Neural progenitor cell (in vitro differentiated cells): Measurements from ENCODE around the gene RCAN1. TPM values are rescaled to one million over a fixed set of nuclear protein-coding genes. Genes with fewer than 3 reads are reported as not detected.

Source experiments
- DNase-seq: peaks from one replicate; pipeline ENCODE4 v3.0.0-alpha.2; 2016; ENCODE audit warnings: low spot score
- H2AFZ ChIP-seq: fragments of 200-600 bp; sonication (generic); replicated peaks from 2 replicates; pipeline ENCODE4 v1.6.1; 2016; ENCODE audit warnings: antibody characterized with exemption
- H3F3A ChIP-seq: fragments of 200-600 bp; sonication (generic); 2 replicates; pipeline ENCODE4 v1.6.1; 2016; ENCODE audit warnings: antibody characterized with exemption, low read depth
- H3K27ac ChIP-seq: fragments of 200-600 bp; sonication (generic); 2 replicates; pipeline ENCODE4 v1.5.1; 2016; ENCODE audit warnings: mild to moderate bottlenecking
- H3K27me3 ChIP-seq: fragments of 200-600 bp; sonication (generic); 2 replicates; pipeline ENCODE4 v1.6.1; 2016; ENCODE audit warnings: mild to moderate bottlenecking, moderate library complexity
- H3K36me3 ChIP-seq: fragments of 200-600 bp; sonication (generic); 2 replicates; pipeline ENCODE4 v1.5.1; 2016
- H3K4me1 ChIP-seq: fragments of 200-600 bp; sonication (generic); 2 replicates; pipeline ENCODE4 v1.6.1; 2016; ENCODE audit warnings: mixed run types
- H3K4me2 ChIP-seq: fragments of 200-600 bp; sonication (generic); 2 replicates; pipeline ENCODE4 v1.6.1; 2016
- H3K4me3 ChIP-seq: fragments of 200-600 bp; sonication (generic); 2 replicates; pipeline ENCODE4 v1.5.1; 2016
- H3K79me2 ChIP-seq: fragments of 200-600 bp; sonication (generic); 2 replicates; pipeline ENCODE4 v1.6.1; 2016; ENCODE audit warnings: low read depth
- H3K9ac ChIP-seq: fragments of 200-600 bp; sonication (generic); 2 replicates; pipeline ENCODE4 v1.6.1; 2016
- H3K9me3 ChIP-seq: fragments of 200-600 bp; sonication (generic); 2 replicates; pipeline ENCODE4 v1.5.1; 2016; ENCODE audit warnings: low read depth
- H4K20me1 ChIP-seq: fragments of 200-600 bp; sonication (generic); 2 replicates; pipeline ENCODE4 v1.6.1; 2016; ENCODE audit warnings: low read depth
- H3K27ac Mint-ChIP-seq: 3 replicates; pipeline ENCODE4 v1.8.0; 2021; ENCODE audit warnings: mixed read lengths
- H3K27me3 Mint-ChIP-seq: 2 replicates; pipeline ENCODE4 v1.8.0; 2022; ENCODE audit warnings: low read depth, mild to moderate bottlenecking, inconsistent platforms, moderate library complexity, mixed read lengths; ENCODE audit not compliant: insufficient read depth
- H3K36me3 Mint-ChIP-seq: 3 replicates; pipeline ENCODE4 v1.8.0; 2021; ENCODE audit warnings: mixed read lengths
- H3K4me1 Mint-ChIP-seq: 3 replicates; pipeline ENCODE4 v1.8.0; 2021; ENCODE audit warnings: mixed read lengths
- H3K4me3 Mint-ChIP-seq: 3 replicates; pipeline ENCODE4 v1.8.0; 2021; ENCODE audit warnings: mild to moderate bottlenecking, moderate library complexity, mixed read lengths
- H3K9me3 Mint-ChIP-seq: 3 replicates; pipeline ENCODE4 v1.8.0; 2020; ENCODE audit warnings: mixed read lengths
- EZH2 ChIP-seq: fragments of 200-600 bp; sonication (generic); IDR thresholded peaks from 2 replicates; pipeline ENCODE4 v1.6.1; 2017; ENCODE audit warnings: antibody characterized with exemption, mild to moderate bottlenecking, moderate library complexity
- EZH2phosphoT487 ChIP-seq: fragments of 200-600 bp; sonication (generic); IDR thresholded peaks from 2 replicates; pipeline ENCODE4 v1.6.1; 2017; ENCODE audit warnings: antibody characterized with exemption
- total RNA-seq: library from RNA; depleted of rRNA; stranded (reverse); fragments of >200 nt; gene quantifications from 2 replicates; pipeline ENCODE4 v1.2.3, GENCODE V29; 2015; ENCODE audit warnings: low replicate concordance
- TF ChIP-seq, protein P1 (sequence below): fragments of 200-600 bp; sonication (generic); IDR thresholded peaks from 2 replicates; pipeline ENCODE4 v1.5.1; 2017; ENCODE audit warnings: antibody characterized with exemption, mild to moderate bottlenecking

RCAN1 gene
- total RNA-seq, 1 donor from 2014 or later, result 6.9 TPM

DNA sequence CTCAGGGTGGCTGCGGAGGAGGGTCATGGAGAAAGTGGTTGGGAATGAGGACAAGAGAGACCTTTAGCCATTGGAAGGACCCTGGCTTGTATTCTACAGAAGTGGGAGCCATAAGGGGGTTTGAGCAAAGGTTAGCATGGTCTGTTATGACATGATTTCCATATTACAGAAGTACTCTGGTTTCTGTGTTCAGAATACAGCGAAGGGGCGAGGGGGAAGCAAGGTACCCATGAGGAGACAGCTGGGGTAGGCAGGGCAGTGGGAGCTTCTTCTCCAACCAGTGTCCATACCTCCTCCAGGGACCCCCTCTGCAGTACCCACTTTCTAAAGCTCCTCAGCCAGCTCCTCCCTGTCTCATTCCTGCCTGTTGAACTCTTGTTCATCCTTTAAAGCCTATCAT, 81.0 kb downstream of the RCAN1 start:
- peaks cover 9% of the 10 kb centered on the region for H3K9me3 Mint-ChIP-seq
- H3K9me3 ChIP-seq, result no peaks in the 10 kb centered on the region
- H3K4me1 ChIP-seq, result peaks cover 13% of the 10 kb centered on the region
- H3K4me1 Mint-ChIP-seq, result peaks cover 10% of the 10 kb centered on the region
- peaks cover 2% of the 10 kb centered on the region for H3K36me3 Mint-ChIP-seq
- H3F3A ChIP-seq, result no peaks in the 10 kb centered on the region
- no peak overlapping the region for H3K9ac ChIP-seq
- TF ChIP-seq EZH2phosphoT487 (no peak), EZH2 (no peak)
- TF ChIP-seq, protein P1, sequence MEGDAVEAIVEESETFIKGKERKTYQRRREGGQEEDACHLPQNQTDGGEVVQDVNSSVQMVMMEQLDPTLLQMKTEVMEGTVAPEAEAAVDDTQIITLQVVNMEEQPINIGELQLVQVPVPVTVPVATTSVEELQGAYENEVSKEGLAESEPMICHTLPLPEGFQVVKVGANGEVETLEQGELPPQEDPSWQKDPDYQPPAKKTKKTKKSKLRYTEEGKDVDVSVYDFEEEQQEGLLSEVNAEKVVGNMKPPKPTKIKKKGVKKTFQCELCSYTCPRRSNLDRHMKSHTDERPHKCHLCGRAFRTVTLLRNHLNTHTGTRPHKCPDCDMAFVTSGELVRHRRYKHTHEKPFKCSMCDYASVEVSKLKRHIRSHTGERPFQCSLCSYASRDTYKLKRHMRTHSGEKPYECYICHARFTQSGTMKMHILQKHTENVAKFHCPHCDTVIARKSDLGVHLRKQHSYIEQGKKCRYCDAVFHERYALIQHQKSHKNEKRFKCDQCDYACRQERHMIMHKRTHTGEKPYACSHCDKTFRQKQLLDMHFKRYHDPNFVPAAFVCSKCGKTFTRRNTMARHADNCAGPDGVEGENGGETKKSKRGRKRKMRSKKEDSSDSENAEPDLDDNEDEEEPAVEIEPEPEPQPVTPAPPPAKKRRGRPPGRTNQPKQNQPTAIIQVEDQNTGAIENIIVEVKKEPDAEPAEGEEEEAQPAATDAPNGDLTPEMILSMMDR, result no peak
- no peak overlapping the region for H3K27ac ChIP-seq
- DNase-seq, result no peak
- H2AFZ ChIP-seq, result no peak overlapping the region
- no peak overlapping the region for H3K4me3 Mint-ChIP-seq
- H3K27me3 Mint-ChIP-seq, result no peaks in the 10 kb centered on the region
- no peaks in the 10 kb centered on the region for H3K27me3 ChIP-seq
- H3K79me2 ChIP-seq, result no peaks in the 10 kb centered on the region
- H3K36me3 ChIP-seq, result no peaks in the 10 kb centered on the region
- no peak overlapping the region for H3K4me3 ChIP-seq
- H3K27ac Mint-ChIP-seq, result no peak overlapping the region
- no peaks in the 10 kb centered on the region for H4K20me1 ChIP-seq
- H3K4me2 ChIP-seq, result no peak overlapping the region

- H3K27ac ChIP-seq, result no peak overlapping the region
- H3F3A ChIP-seq, result peaks cover 8% of the 10 kb centered on the region
- H4K20me1 ChIP-seq, result no peaks in the 10 kb centered on the region
- Mint-ChIP-seq H3K36me3 (peaks cover 2% of the 10 kb centered on the region), H3K27me3 (no peaks in the 10 kb centered on the region), H3K27ac (no peak overlapping the region), H3K9me3 (peaks cover 11% of the 10 kb centered on the region), H3K4me3 (no peak overlapping the region), H3K4me1 (peaks cover 14% of the 10 kb centered on the region)
- no peaks in the 10 kb centered on the region for H3K79me2 ChIP-seq
- no peak overlapping the region for H3K9ac ChIP-seq
- peaks cover 14% of the 10 kb centered on the region for H3K4me1 ChIP-seq
- H3K4me2 ChIP-seq, result no peak overlapping the region
- TF ChIP-seq EZH2phosphoT487, result no peak
- TF ChIP-seq, protein P1, result no peak
- TF ChIP-seq EZH2, result no peak
- H3K27me3 ChIP-seq, result no peaks in the 10 kb centered on the region
- H2AFZ ChIP-seq, result no peak overlapping the region
- DNase-seq, result no peak
- no peaks in the 10 kb centered on the region for H3K36me3 ChIP-seq
- no peak overlapping the region for H3K4me3 ChIP-seq
- H3K9me3 ChIP-seq, result no peaks in the 10 kb centered on the region
Observed at GRCh38 chr21:34531399-34531798, 83.5 kb downstream of the RCAN1 start.

DNA sequence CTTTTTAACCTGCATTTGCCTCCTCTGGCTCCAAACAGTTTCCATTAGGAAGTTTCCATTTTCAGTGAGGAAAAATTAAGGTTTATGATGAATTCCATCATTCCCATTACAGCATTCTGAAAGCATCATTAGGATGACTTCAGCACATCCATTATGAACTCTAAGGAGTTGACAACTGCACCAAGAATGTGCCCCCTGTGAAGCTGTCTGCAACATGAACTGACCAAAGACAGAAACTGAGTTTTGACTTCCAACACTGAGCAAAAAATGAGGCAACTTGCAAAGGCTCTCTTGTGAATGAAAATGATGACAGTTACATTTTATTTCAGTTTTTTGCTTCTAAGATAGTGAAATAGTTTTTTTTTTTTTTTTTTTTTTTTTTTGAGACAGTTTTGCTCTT, 84.7 kb downstream of the RCAN1 start:
- H3K27ac ChIP-seq, result no peak overlapping the region
- no peaks in the 10 kb centered on the region for H3K79me2 ChIP-seq
- Mint-ChIP-seq H3K36me3 (peaks cover 2% of the 10 kb centered on the region), H3K27ac (no peak overlapping the region), H3K9me3 (peaks cover 11% of the 10 kb centered on the region), H3K4me3 (no peak overlapping the region), H3K4me1 (peaks cover 21% of the 10 kb centered on the region), H3K27me3 (no peaks in the 10 kb centered on the region)
- peaks cover 7% of the 10 kb centered on the region for H3K27me3 ChIP-seq
- H3K9ac ChIP-seq, result no peak overlapping the region
- no peak overlapping the region for H3K4me3 ChIP-seq
- no peak for DNase-seq
- no peaks in the 10 kb centered on the region for H3K9me3 ChIP-seq
- no peak overlapping the region for H3K4me2 ChIP-seq
- no peak overlapping the region for H2AFZ ChIP-seq
- TF ChIP-seq EZH2, result no peak
- TF ChIP-seq, protein P1, result no peak
- no peak for TF ChIP-seq EZH2phosphoT487
- H4K20me1 ChIP-seq, result no peaks in the 10 kb centered on the region
- no peaks in the 10 kb centered on the region for H3K36me3 ChIP-seq
- H3F3A ChIP-seq, result peaks cover 8% of the 10 kb centered on the region
- H3K4me1 ChIP-seq, result peaks cover 17% of the 10 kb centered on the region
